Right lobe of liver (tissue), 6 donors: ENCODE measurements around the gene NANOS3. TPM values are rescaled to one million over a fixed set of nuclear protein-coding genes. Genes with fewer than 3 reads are reported as not detected.
A peak's percentile ranks its signal among the peaks of the same experiment; 100 is the strongest.

Experiments
- ATAC-seq, 4 donors: fragments of 200-7000 bp; cut with Tn5 transposase; one replicate each; pipeline ENCODE4 v1.9.1; 2020; ENCODE audit warnings: mild to moderate bottlenecking in 4 of 4, moderate library complexity in 4 of 4
- DNase-seq, 3 donors: peaks; one replicate each; pipeline ENCODE4 v3.0.0-alpha.2; 2020
- H3K27ac ChIP-seq, 3 donors: fragments of 200-600 bp; one replicate each; pipeline ENCODE4 v1.8.0; 2022
- H3K27me3 ChIP-seq, 2 donors: fragments of 200-600 bp; one replicate each; pipeline ENCODE4 v1.8.0; 2022
- H3K36me3 ChIP-seq, 4 donors: fragments of 200-600 bp; sonication (generic) in 1 of 4; one replicate each; pipeline versions ENCODE4 v1.5.1 to v1.8.0; 2017 to 2022; ENCODE audit warnings: control low read depth in 1 of 4
- H3K4me1 ChIP-seq, 4 donors: fragments of 200-600 bp; sonication (generic) in 1 of 4; one replicate each; pipeline versions ENCODE4 v1.5.1 to v1.8.0; 2017 to 2022; ENCODE audit warnings: control low read depth in 1 of 4
- H3K4me3 ChIP-seq, 3 donors: fragments of 200-600 bp; one replicate each; pipeline ENCODE4 v1.8.0; 2022
- H3K9me3 ChIP-seq, 4 donors: fragments of 200-600 bp; sonication (generic) in 1 of 4; one replicate each; pipeline versions ENCODE4 v1.5.1 to v1.8.0; 2017 to 2022; ENCODE audit warnings: control low read depth in 1 of 4
- CTCF ChIP-seq, 4 donors: fragments of 200-600 bp in 3 of 4; fragments of 450-650 bp in 1 of 4; IDR thresholded peaks; one replicate each; pipeline versions ENCODE4 v1.5.1 to v1.8.0; 2016 to 2022; ENCODE audit warnings: antibody characterized with exemption in 4 of 4, mild to moderate bottlenecking in 2 of 4
- POLR2A ChIP-seq: fragments of 450-650 bp; IDR thresholded peaks from one replicate; pipeline ENCODE4 v1.6.1; 2017; ENCODE audit warnings: antibody characterized with exemption, mild to moderate bottlenecking
- WGBS: methylation state at CpG from one replicate; pipeline ENCODE4 v1.1.6; 2018; ENCODE audit warnings: low coverage, low lambda C conversion rate; ENCODE audit not compliant: insufficient coverage; ENCODE audit errors: missing lambda C conversion rate; 5-methylcytosine and 5-hydroxymethylcytosine counted together
- intact Hi-C, 2 donors: fragments of 100-400 bp; cut with DNase I; formaldehyde crosslinking; loops; one replicate each; pipeline versions ENCODE4 v1.11.2 to v1.14.1; 2022
- total RNA-seq, 6 experiments: library from RNA; depleted of rRNA in 2 of 6; stranded (reverse); fragments of >200 nt in 2 of 6; fragmentation: NEBNext Ultra II Directional in 3 of 6; extraction: Animal tissue kit (Norgen Biotek cat#: 25700) in 3 of 6; gene quantifications; one replicate each; pipeline versions ENCODE4 v1.1.0 to v1.2.4, GENCODE V29; 2016 to 2023
- donor health status: DM: no; HTN: yes; CAD: no.
- donor health status: DM: no; HTN: no; CAD: no.
- donor health status: DM: no; HTN: no; CAD: no.
- donor health status: DM: no; HTN: yes; CAD: no.
- donor health status: DM: no; HTN: yes; CAD: no.

NANOS3 gene
- total RNA-seq, 6 experiments from 2014 or later, result not detected

- peaks cover 0 to 23% (median 0%) of the 10 kb centered on the region in 4 donors for H3K4me1 ChIP-seq
Observed at GRCh38 chr19:13835791-13836723, 40.9 kb upstream of the NANOS3 start.

GRCh38 chr19:13838435-13839129 lies 38.4 kb upstream of the NANOS3 start:
- Histone ChIP-seq H3K9me3 (no peaks in the 10 kb centered on the region), H3K4me3 (peak overlapping the region in 2 of 3 donors; percentile 75 to 85), H3K27ac (peak overlapping the region; percentile 85 to 98 (median 92)), H3K36me3 (no peaks in the 10 kb centered on the region), H3K27me3 (no peaks in the 10 kb centered on the region), H3K4me1 (peaks cover 0 to 19% (median 0%) of the 10 kb centered on the region in 4 donors)
- TF ChIP-seq POLR2A, result peak; percentile 44
- TF ChIP-seq CTCF (IDR thresholded peaks at IDR 0.05), result no peak
- no peak for ATAC-seq
- 48% methylated on average over 10 of the region's 18 CpGs for WGBS
- intact Hi-C loops, result no loop called here
- DNase-seq, result no peak

More at GRCh38 chr19:13835791-13836723, 40.9 kb upstream of the NANOS3 start:
- H3K27me3 ChIP-seq, result no peaks in the 10 kb centered on the region
- 32% methylated on average over 4 of the region's 21 CpGs for WGBS
- no peak overlapping the region for H3K4me3 ChIP-seq
- intact Hi-C loops, result no loop called here
- peak overlapping the region; percentile 56 to 98 (median 92) for H3K27ac ChIP-seq
- TF ChIP-seq CTCF (IDR thresholded peaks at IDR 0.05) (no peak), POLR2A (no peak)
- DNase-seq (peak; percentile 55 to 75 (median 59)), ATAC-seq (no peak)
- no peaks in the 10 kb centered on the region for H3K9me3 ChIP-seq
- H3K36me3 ChIP-seq, result no peaks in the 10 kb centered on the region

GRCh38 chr19:13839130-13839937 lies 37.6 kb upstream of the NANOS3 start:
- intact Hi-C loops, result no loop called here
- peaks cover 0 to 12% (median 0%) of the 10 kb centered on the region in 4 donors for H3K4me1 ChIP-seq
- WGBS, result 45% methylated on average over 20 of the region's 36 CpGs
- peak; percentile 52 to 68 (median 60) for ATAC-seq
- H3K9me3 ChIP-seq, result no peaks in the 10 kb centered on the region
- H3K4me3 ChIP-seq, result peak overlapping the region; percentile 66 to 85 (median 75)
- no peaks in the 10 kb centered on the region for H3K27me3 ChIP-seq
- peak overlapping the region; percentile 85 to 98 (median 92) for H3K27ac ChIP-seq
- no peaks in the 10 kb centered on the region for H3K36me3 ChIP-seq
- TF ChIP-seq CTCF (IDR thresholded peaks at IDR 0.05) (no peak), POLR2A (peak; percentile 43)
- DNase-seq, result peak; percentile 85 to 92 (median 89)

GRCh38 chr19:13839938-13840304 lies 37.0 kb upstream of the NANOS3 start:
- TF ChIP-seq CTCF (IDR thresholded peaks at IDR 0.05) (no peak), POLR2A (peak; percentile 3)
- Histone ChIP-seq H3K4me1 (peaks cover 0 to 10% (median 0%) of the 10 kb centered on the region in 4 donors), H3K27ac (peak overlapping the region; percentile 85 to 98 (median 92)), H3K9me3 (no peaks in the 10 kb centered on the region), H3K27me3 (no peaks in the 10 kb centered on the region), H3K36me3 (no peaks in the 10 kb centered on the region), H3K4me3 (peak overlapping the region; percentile 66 to 85 (median 75))
- 37% methylated on average over 4 of the region's 6 CpGs for WGBS
- intact Hi-C loops, result no loop called here
- ATAC-seq (peak in 2 of 4 donors; percentile 0), DNase-seq (no peak)
